Subcutaneous abdominal adipose tissue (tissue), 5 donors: Measurements from ENCODE around the gene KDM2B.

Source experiments
- H3K27ac ChIP-seq: one replicate; pipeline ENCODE4 v1.7.0; 2013; ENCODE audit warnings: low read depth, mild to moderate bottlenecking, inconsistent platforms, low read length, moderate library complexity
- H3K27me3 ChIP-seq, 5 donors: one replicate each; pipeline ENCODE4 v1.7.0; 2013; ENCODE audit warnings: low read length in 5 of 5, inconsistent platforms in 1 of 5; ENCODE audit not compliant: control insufficient read depth in 5 of 5, insufficient read depth in 4 of 5
- H3K36me3 ChIP-seq, 5 donors: one replicate each; pipeline ENCODE4 v1.7.0; 2013; ENCODE audit warnings: low read length in 5 of 5; ENCODE audit not compliant: control insufficient read depth in 5 of 5, insufficient read depth in 5 of 5
- H3K4me1 ChIP-seq, 5 donors: one replicate each; pipeline ENCODE4 v1.7.0; 2013; ENCODE audit warnings: low read length in 5 of 5, mild to moderate bottlenecking in 3 of 5, moderate library complexity in 1 of 5; ENCODE audit not compliant: control insufficient read depth in 5 of 5, insufficient read depth in 5 of 5
- H3K4me3 ChIP-seq, 5 donors: one replicate each; pipeline ENCODE4 v1.7.0; 2013; ENCODE audit warnings: low read length in 5 of 5, low read depth in 1 of 5
- H3K9ac ChIP-seq, 5 donors: one replicate each; pipeline ENCODE4 v1.7.0; 2013; ENCODE audit warnings: low read length in 5 of 5, mild to moderate bottlenecking in 4 of 5, moderate library complexity in 3 of 5
- H3K9me3 ChIP-seq, 5 donors: one replicate each; pipeline ENCODE4 v1.7.0; 2013; ENCODE audit warnings: low read length in 5 of 5; ENCODE audit not compliant: control insufficient read depth in 5 of 5
- donor health status: healthy.
- donor health status: healthy.
- donor health status: healthy.
- donor health status: healthy.
- donor health status: healthy.

The KDM2B gene

GRCh38 chr12:121537814-121538698 is 42.8 kb downstream of the KDM2B start:
- Histone ChIP-seq H3K4me3 (peak overlapping the region; percentile 50 to 80 (median 67)), H3K4me1 (peaks cover 0 to 43% (median 28%) of the 10 kb centered on the region in 5 donors), H3K9me3 (no peaks in the 10 kb centered on the region), H3K27me3 (no peaks in the 10 kb centered on the region), H3K9ac (peak overlapping the region in 3 of 5 donors; percentile 30 to 73 (median 64)), H3K36me3 (peaks cover 0 to 6% (median 4%) of the 10 kb centered on the region in 5 donors), H3K27ac (peak overlapping the region; percentile 50)

- peaks cover 0 to 43% (median 30%) of the 10 kb centered on the region in 5 donors for H3K4me1 ChIP-seq
These were observed 43.7 kb downstream of the KDM2B start for GRCh38 chr12:121536899-121537813.

GRCh38 chr12:121536054-121536898 is 44.5 kb downstream of the KDM2B start:
- H3K27me3 ChIP-seq, result no peaks in the 10 kb centered on the region
- peak overlapping the region; percentile 35 to 80 (median 67) for H3K4me3 ChIP-seq
- H3K9me3 ChIP-seq, result no peaks in the 10 kb centered on the region
- peaks cover 0 to 43% (median 30%) of the 10 kb centered on the region in 5 donors for H3K4me1 ChIP-seq
- H3K9ac ChIP-seq, result peak overlapping the region in 4 of 5 donors; percentile 35 to 73 (median 59)
- H3K27ac ChIP-seq, result peak overlapping the region; percentile 50
- H3K36me3 ChIP-seq, result peaks cover 0 to 19% (median 7%) of the 10 kb centered on the region in 5 donors

More at GRCh38 chr12:121536899-121537813, 43.7 kb downstream of the KDM2B start:
- peaks cover 0 to 13% (median 7%) of the 10 kb centered on the region in 5 donors for H3K36me3 ChIP-seq
- no peaks in the 10 kb centered on the region for H3K9me3 ChIP-seq
- H3K4me3 ChIP-seq, result peak overlapping the region; percentile 35 to 80 (median 67)
- peak overlapping the region in 4 of 5 donors; percentile 11 to 73 (median 59) for H3K9ac ChIP-seq
- no peaks in the 10 kb centered on the region for H3K27me3 ChIP-seq
- H3K27ac ChIP-seq, result peak overlapping the region; percentile 50

GRCh38 chr12:121535150-121536053 is 45.4 kb downstream of the KDM2B start:
- H3K27ac ChIP-seq, result no peak overlapping the region
- H3K4me3 ChIP-seq, result peak overlapping the region in 4 of 5 donors; percentile 65 to 80 (median 71)
- peaks cover 0 to 25% (median 7%) of the 10 kb centered on the region in 5 donors for H3K36me3 ChIP-seq
- peaks cover 0 to 51% (median 33%) of the 10 kb centered on the region in 5 donors for H3K4me1 ChIP-seq
- H3K9me3 ChIP-seq, result no peaks in the 10 kb centered on the region
- H3K27me3 ChIP-seq, result no peaks in the 10 kb centered on the region
- H3K9ac ChIP-seq, result peak overlapping the region in 2 of 5 donors; percentile 35 to 73

- Histone ChIP-seq H3K9ac (no peak overlapping the region), H3K36me3 (peaks cover 0 to 25% (median 7%) of the 10 kb centered on the region in 5 donors), H3K27ac (no peak overlapping the region), H3K27me3 (no peaks in the 10 kb centered on the region), H3K4me1 (peaks cover 0 to 51% (median 33%) of the 10 kb centered on the region in 5 donors), H3K4me3 (no peak overlapping the region), H3K9me3 (no peaks in the 10 kb centered on the region)
These were observed 46.2 kb downstream of the KDM2B start for GRCh38 chr12:121534495-121535148.

GRCh38 chr12:121533394-121534090 is 47.3 kb downstream of the KDM2B start:
- H3K4me1 ChIP-seq, result peaks cover 0 to 47% (median 33%) of the 10 kb centered on the region in 5 donors
- H3K27ac ChIP-seq, result no peak overlapping the region
- H3K9me3 ChIP-seq, result no peaks in the 10 kb centered on the region

GRCh38 chr12:121532503-121533393 is 48.1 kb downstream of the KDM2B start:
- no peak overlapping the region for H3K27ac ChIP-seq

More at GRCh38 chr12:121533394-121534090, 47.3 kb downstream of the KDM2B start:
- no peak overlapping the region for H3K4me3 ChIP-seq
- H3K36me3 ChIP-seq, result peaks cover 0 to 25% (median 7%) of the 10 kb centered on the region in 5 donors
- no peak overlapping the region for H3K9ac ChIP-seq
- H3K27me3 ChIP-seq, result no peaks in the 10 kb centered on the region

More at GRCh38 chr12:121532503-121533393, 48.1 kb downstream of the KDM2B start:
- no peaks in the 10 kb centered on the region for H3K9me3 ChIP-seq
- H3K27me3 ChIP-seq, result no peaks in the 10 kb centered on the region
- no peak overlapping the region for H3K9ac ChIP-seq
- peaks cover 0 to 29% (median 7%) of the 10 kb centered on the region in 5 donors for H3K36me3 ChIP-seq
- no peak overlapping the region for H3K4me3 ChIP-seq
- H3K4me1 ChIP-seq, result peaks cover 0 to 40% (median 28%) of the 10 kb centered on the region in 5 donors
